GM12864 (cell line): Measurements from ENCODE around the gene CAND2.
A peak's percentile ranks its signal among the peaks of the same experiment; 100 is the strongest.
"Not testable (repeated sequence)": the region's sequence is repeated elsewhere in the genome, so short reads cannot be mapped to it uniquely, and the experiment has no call there.

Experiments used
- DNase-seq: peaks from one replicate; pipeline ENCODE4 v3.0.0-alpha.2; 2011; ENCODE audit warnings: low read depth
- H3K4me3 ChIP-seq: 2 replicates; pipeline ENCODE4 v1.5.1; 2011; ENCODE audit warnings: mild to moderate bottlenecking, low read depth, low read length, control low read depth
- CTCF ChIP-seq: IDR thresholded peaks from 2 replicates; pipeline ENCODE4 v1.5.1; 2011; ENCODE audit warnings: low read depth, mild to moderate bottlenecking, moderate library complexity, low read length, control low read depth, inconsistent platforms; ENCODE audit errors: missing control alignments

Gene CAND2

DNA sequence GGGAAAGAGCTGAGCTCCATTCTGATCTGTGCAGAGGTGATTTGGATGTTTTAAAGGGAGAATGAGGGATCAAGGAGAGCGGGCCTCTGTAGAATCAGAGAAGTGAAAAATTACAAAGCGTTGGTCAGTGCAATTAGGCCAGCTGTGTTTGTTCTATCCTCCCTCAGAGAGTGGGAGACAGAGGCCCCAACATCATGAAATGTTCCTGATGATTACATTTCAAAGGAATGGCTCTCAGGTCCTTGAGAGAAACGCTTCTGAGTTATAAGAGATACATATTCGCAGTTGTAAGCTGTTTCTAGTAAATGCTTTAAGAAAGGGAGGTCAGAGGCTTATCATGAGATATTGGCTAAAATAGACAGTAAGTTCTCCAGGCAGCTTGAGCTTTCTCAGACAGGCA, 15.7 kb upstream of the CAND2 start:
- TF ChIP-seq CTCF: no peak
- DNase-seq: no peak
- H3K4me3 ChIP-seq: no peak overlapping the region

GRCh38 chr3:12782172-12782815, 14.2 kb upstream of the CAND2 start:
- no peak overlapping the region for H3K4me3 ChIP-seq
- DNase-seq: no peak
- no peak for TF ChIP-seq CTCF

DNA sequence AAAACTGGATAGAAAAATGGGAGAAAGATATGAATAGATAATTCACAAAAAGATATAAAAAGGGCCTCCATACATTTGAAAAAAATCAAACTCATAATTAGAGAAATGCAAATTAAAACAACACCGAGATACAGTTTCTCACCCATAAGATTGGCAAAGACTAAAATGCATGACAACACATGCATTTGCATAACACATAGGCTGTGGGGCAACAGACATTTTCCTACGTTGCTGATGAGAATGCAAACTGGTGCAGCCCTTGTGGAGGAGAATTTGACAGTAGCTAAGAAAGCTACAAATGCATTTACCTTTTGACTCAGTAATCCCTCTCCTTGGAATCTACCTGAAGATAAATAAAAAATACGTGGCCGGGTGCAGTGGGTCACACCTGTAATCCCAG, 11.4 kb upstream of the CAND2 start:
- DNase-seq: no peak
- no peak overlapping the region for H3K4me3 ChIP-seq
- TF ChIP-seq CTCF: no peak

GRCh38 chr3:12787346-12787745, 9.1 kb upstream of the CAND2 start:
- not testable (repeated sequence) for DNase-seq, H3K4me3 ChIP-seq
- TF ChIP-seq CTCF: peak; percentile 69

GRCh38 chr3:12787967-12788690, 8.4 kb upstream of the CAND2 start:
- DNase-seq: not testable (repeated sequence)

DNA sequence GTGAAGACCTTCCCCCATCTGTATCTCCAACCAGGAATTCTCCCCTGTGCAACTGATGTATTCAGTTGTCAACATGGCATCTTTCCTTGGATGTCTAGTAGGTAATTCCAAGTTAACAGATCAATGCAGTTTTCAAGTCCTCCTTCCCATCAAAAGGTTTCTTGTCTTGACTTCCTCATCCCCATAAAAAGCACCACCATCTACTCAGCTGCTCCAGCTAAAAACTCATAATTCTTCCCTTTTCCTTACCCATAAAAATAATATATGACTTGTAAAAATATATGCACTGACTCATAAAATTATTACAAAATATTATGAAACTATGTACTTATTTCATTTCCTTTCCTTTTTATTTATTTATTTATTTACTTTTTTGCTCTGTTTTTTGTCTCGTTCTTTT, 5.0 kb upstream of the CAND2 start:
- no peak overlapping the region for H3K4me3 ChIP-seq
- DNase-seq: no peak
- no peak for TF ChIP-seq CTCF

More at GRCh38 chr3:12787967-12788690, 8.4 kb upstream of the CAND2 start:
- H3K4me3 ChIP-seq: not testable (repeated sequence)

DNA sequence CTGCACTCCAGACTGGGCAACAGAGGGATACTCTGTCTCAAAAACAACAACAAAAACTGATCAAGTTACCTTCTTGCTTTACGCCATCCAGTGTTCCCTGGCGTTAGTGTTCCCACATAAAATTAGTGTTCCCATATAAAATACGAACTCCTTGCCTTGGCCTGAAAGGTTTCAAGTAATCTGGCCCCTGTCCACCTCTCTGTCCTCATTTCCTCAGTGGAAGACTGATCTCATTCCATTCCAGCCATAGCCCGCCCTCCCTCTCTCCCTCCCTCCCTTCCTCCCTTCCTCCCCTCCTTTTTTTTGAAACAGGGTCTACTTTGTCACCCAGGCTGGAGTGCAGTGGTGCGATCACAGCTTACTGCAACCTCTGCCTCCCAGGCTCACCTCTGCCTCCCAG, 2.8 kb upstream of the CAND2 start:
- H3K4me3 ChIP-seq: no peak overlapping the region
- no peak for TF ChIP-seq CTCF
- DNase-seq: no peak
